AG04450 (cell line): ENCODE results near the gene CNOT8. TPM values are rescaled to one million over a fixed set of nuclear protein-coding genes. Genes with fewer than 3 reads are reported as not detected.

ENCODE experiments used
- CTCF ChIA-PET: fragments of 300-600, 350-600 bp; formaldehyde crosslinking; extraction: SDS; loops from one replicate; lab custom pipeline; 2022; ENCODE audit warnings: antibody characterized with exemption, inconsistent platforms; lab: Charles Lee
- POLR2A ChIA-PET: fragments of 350-600 bp; formaldehyde crosslinking; extraction: SDS; loops from one replicate; lab custom pipeline; 2021; ENCODE audit warnings: antibody characterized with exemption, inconsistent platforms; lab: Yijun Ruan, JAX
- DNase-seq: peaks from one replicate; pipeline ENCODE4 v3.0.0-alpha.2; 2011; ENCODE audit warnings: low read depth, low spot score
- H3K27ac ChIP-seq: one replicate; pipeline ENCODE4 v1.5.1; 2012; ENCODE audit warnings: low read depth, low read length, control low read depth
- H3K27me3 ChIP-seq: one replicate; pipeline ENCODE4 v1.6.0; 2012; ENCODE audit warnings: low read length; ENCODE audit not compliant: control insufficient read depth, insufficient read depth
- H3K4me3 ChIP-seq: 2 replicates; pipeline ENCODE4 v1.5.1; 2011; ENCODE audit warnings: mild to moderate bottlenecking, low read depth, low read length, control low read depth
- H3K9me3 ChIP-seq: 2 replicates; pipeline ENCODE4 v1.5.1; 2012; ENCODE audit warnings: low read length; ENCODE audit not compliant: control insufficient read depth, insufficient read depth
- CTCF ChIP-seq: IDR thresholded peaks from 2 replicates; pipeline ENCODE4 v1.5.1; 2011; ENCODE audit warnings: low read depth, low read length, control low read depth, inconsistent platforms
- polyA plus RNA-seq: library from polyadenylated mRNA; depleted of rRNA; stranded (reverse); fragments of >200 nt; gene quantifications from 2 replicates; pipeline ENCODE4 v1.2.3, GENCODE V29; 2011

CNOT8 gene
- polyA plus RNA-seq, 1 experiment, result 51.8 TPM

- H3K4me3 ChIP-seq, result no peak overlapping the region
- H3K27ac ChIP-seq, result no peak overlapping the region
- TF ChIP-seq CTCF, result no peak
- DNase-seq, result no peak
- H3K9me3 ChIP-seq, result no peaks in the 10 kb centered on the region
- ChIA-PET POLR2A (no interaction called here), CTCF (no interaction called here)
- no peaks in the 10 kb centered on the region for H3K27me3 ChIP-seq
Observed at GRCh38 chr5:154861946-154862345, 3.5 kb downstream of the CNOT8 start.

GRCh38 chr5:154862766-154863165 lies 4.3 kb downstream of the CNOT8 start:
- CTCF ChIA-PET, result no interaction called here
- Histone ChIP-seq H3K27me3 (no peaks in the 10 kb centered on the region), H3K4me3 (no peak overlapping the region), H3K27ac (no peak overlapping the region), H3K9me3 (no peaks in the 10 kb centered on the region)
- no peak for DNase-seq
- POLR2A ChIA-PET, result no interaction called here
- TF ChIP-seq CTCF, result no peak

- Histone ChIP-seq H3K9me3 (no peaks in the 10 kb centered on the region), H3K4me3 (no peak overlapping the region), H3K27ac (no peak overlapping the region), H3K27me3 (no peaks in the 10 kb centered on the region)
- ChIA-PET CTCF (interaction anchor here (0.6 to 1.0 kb wide), 2 partner anchors 10 to 791 kb away, joined by 3 read pairs; no protein-coding TSS in a partner anchor), POLR2A (no interaction called here)
- DNase-seq, result no peak
- no peak for TF ChIP-seq CTCF
Observed at GRCh38 chr5:154863291-154864080, 5.1 kb downstream of the CNOT8 start.

GRCh38 chr5:154865466-154866184 lies 7.2 kb downstream of the CNOT8 start:
- Histone ChIP-seq H3K27me3 (no peaks in the 10 kb centered on the region), H3K4me3 (no peak overlapping the region), H3K9me3 (no peaks in the 10 kb centered on the region), H3K27ac (no peak overlapping the region)
- no peak for TF ChIP-seq CTCF
- DNase-seq, result no peak
- CTCF ChIA-PET, result no interaction called here
- POLR2A ChIA-PET, result no interaction called here

- no peaks in the 10 kb centered on the region for H3K27me3 ChIP-seq
- POLR2A ChIA-PET, result no interaction called here
- DNase-seq, result no peak
- CTCF ChIA-PET, result interaction anchor here (0.6 kb wide), 1 partner anchor 216 kb away, joined by 3 read pairs; no protein-coding TSS in a partner anchor
- no peaks in the 10 kb centered on the region for H3K9me3 ChIP-seq
- no peak for TF ChIP-seq CTCF
- no peak overlapping the region for H3K27ac ChIP-seq
- H3K4me3 ChIP-seq, result no peak overlapping the region
Observed at GRCh38 chr5:154866841-154867240, 8.4 kb downstream of the CNOT8 start.
